ENCODE data around the gene CLTC. TPM values are rescaled to one million over a fixed set of nuclear protein-coding genes. Genes with fewer than 3 reads are reported as not detected.
"Not testable (repeated sequence)": the region's sequence is repeated elsewhere in the genome, so short reads cannot be mapped to it uniquely, and the experiment has no call there.

Gene CLTC
- total RNA-seq (2014; rRNA removed) (241 and 269 TPM in 2 replicates), Bru-seq, nascent RNA (percentile 98 among the genes with signal in this experiment), BruChase-seq, experiment 1, labeled RNA remaining after a 6-hour chase (percentile 99 among the genes with signal in this experiment), BruChase-seq, experiment 2, labeled RNA remaining after a 2-hour chase (percentile 98 among the genes with signal in this experiment)
- long read RNA-seq, full-length matches to known transcripts = 394 of 594 reads
- long read RNA-seq, partial matches to known transcripts = 144 of 594 reads
- long read RNA-seq, other reads (novel, unspliced or antisense) = 56 of 594 reads

- peak within 1 kb of the TSS; percentile 84 for H2AFZ ChIP-seq (ENCODE audit: low read length)
- no peak for TF ChIP-seq EZH2phosphoT487 (IDR thresholded peaks at IDR 0.05; ENCODE audit: borderline replicate concordance, low read length)
- TF ChIP-seq EZH2 (IDR thresholded peaks at IDR 0.05; ENCODE audit: low read length, unreplicated experiment) = no peak
- TF ChIP-seq, protein P1, sequence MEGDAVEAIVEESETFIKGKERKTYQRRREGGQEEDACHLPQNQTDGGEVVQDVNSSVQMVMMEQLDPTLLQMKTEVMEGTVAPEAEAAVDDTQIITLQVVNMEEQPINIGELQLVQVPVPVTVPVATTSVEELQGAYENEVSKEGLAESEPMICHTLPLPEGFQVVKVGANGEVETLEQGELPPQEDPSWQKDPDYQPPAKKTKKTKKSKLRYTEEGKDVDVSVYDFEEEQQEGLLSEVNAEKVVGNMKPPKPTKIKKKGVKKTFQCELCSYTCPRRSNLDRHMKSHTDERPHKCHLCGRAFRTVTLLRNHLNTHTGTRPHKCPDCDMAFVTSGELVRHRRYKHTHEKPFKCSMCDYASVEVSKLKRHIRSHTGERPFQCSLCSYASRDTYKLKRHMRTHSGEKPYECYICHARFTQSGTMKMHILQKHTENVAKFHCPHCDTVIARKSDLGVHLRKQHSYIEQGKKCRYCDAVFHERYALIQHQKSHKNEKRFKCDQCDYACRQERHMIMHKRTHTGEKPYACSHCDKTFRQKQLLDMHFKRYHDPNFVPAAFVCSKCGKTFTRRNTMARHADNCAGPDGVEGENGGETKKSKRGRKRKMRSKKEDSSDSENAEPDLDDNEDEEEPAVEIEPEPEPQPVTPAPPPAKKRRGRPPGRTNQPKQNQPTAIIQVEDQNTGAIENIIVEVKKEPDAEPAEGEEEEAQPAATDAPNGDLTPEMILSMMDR (conservative IDR thresholded peaks at IDR 0.05; ENCODE audit: low read depth, low read length) = no peak
- CTCF ChIA-PET = interaction anchor here (0.6 to 0.9 kb wide), 2 partner anchors 12 to 45 kb away, joined by 4 to 16 read pairs; no protein-coding TSS in a partner anchor
- ATAC-seq (peak; percentile 86), DNase-seq (peak; percentile 95)
- BruUV-seq (replicated peaks) = no TSS peak
- intact Hi-C loops (cut with micrococcal nuclease) = loop anchor here (1.0 to 10.0 kb wide), 3 partner anchors 54 to 95 kb away; partner anchors contain the start of genes DHX40, PTRH2 and VMP1
- H3K9me2 ChIP-seq (replicated peaks; ENCODE audit: low read length) = no peaks in the 10 kb centered on the region
- H3K27ac ChIP-seq (ENCODE audit: low read length) = peak within 1 kb of the TSS; percentile 97
- H3K9ac ChIP-seq (ENCODE audit: low read length) = peak within 1 kb of the TSS; percentile 99
- no peaks in the 10 kb centered on the region for H3F3A ChIP-seq (ENCODE audit: low read length, unreplicated experiment)
- H4K20me1 ChIP-seq (ENCODE audit: low read length) = peaks cover 39% of the 10 kb centered on the region
- peaks cover 72% of the 10 kb centered on the region for H3K79me2 ChIP-seq (ENCODE audit: low read length)
- no peaks in the 10 kb centered on the region for H3K9me3 ChIP-seq (ENCODE audit: low read length)
- H3K4me1 ChIP-seq (ENCODE audit: insufficient read depth, low read length) = peaks cover 44% of the 10 kb centered on the region
- peaks cover 3% of the 10 kb centered on the region; the same call in 1 of the 2 replicates for H3K36me3 ChIP-seq (ENCODE audit: low read depth, low read length)
- H3K27me3 ChIP-seq (ENCODE audit: low read length) = no peaks in the 10 kb centered on the region
- H3K4me3 ChIP-seq (ENCODE audit: low read length) = peak within 1 kb of the TSS; percentile 97
- peak within 1 kb of the TSS; percentile 91 for H3K4me2 ChIP-seq (ENCODE audit: low read length)
- POLR2A ChIA-PET (ENCODE audit: unreplicated experiment) = interaction anchor here (0.6 to 1.5 kb wide), 8 partner anchors 15 to 409 kb away, joined by 3 to 13 read pairs (median 6); partner anchors contain the start of genes PTRH2, SMG8 and VMP1
These were observed at the start of gene CLTC for GRCh38 chr17:59619298-59620063. TSS of gene CLTC (plus strand) at chr17:59619895. CDS start at chr17:59620132, 237 bp downstream.

DNA sequence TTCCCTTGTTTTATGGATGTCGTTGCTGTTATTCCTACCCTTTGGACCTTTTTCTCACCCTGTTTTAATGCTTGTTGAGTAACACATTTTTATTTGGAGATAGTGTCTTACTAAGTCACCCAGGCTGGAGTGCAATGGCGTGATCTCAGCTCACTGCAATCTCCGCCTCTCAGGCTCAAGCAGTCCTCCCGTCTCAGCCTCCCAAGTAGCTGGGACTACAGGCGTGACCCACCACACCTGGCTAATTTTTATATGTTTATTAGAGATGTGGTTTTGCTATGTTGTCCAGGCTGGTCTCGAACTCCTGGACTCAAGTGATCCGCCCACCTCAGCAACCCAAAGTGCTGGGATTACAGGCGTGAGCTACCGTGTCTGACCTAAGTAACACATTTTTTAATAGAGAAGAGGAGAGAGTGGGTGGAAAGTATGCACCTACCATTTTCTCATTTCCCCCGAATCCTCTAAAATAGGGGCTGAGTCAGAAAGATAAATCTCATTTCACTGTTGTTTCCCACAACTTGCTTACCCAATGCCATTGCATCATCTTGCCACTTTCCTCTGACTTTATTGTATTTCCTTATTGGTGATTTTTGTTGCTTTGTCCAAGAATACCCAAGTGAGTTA is 47.3 kb upstream of the CLTC start:
- ChIA-PET POLR2A (ENCODE audit: unreplicated experiment) (no interaction called here), CTCF (no interaction called here)
- no peak overlapping the region for H3K27ac ChIP-seq (ENCODE audit: low read length)
- H3K9ac ChIP-seq (ENCODE audit: low read length) = no peak overlapping the region
- intact Hi-C loops (cut with micrococcal nuclease) = no loop called here
- H2AFZ ChIP-seq (ENCODE audit: low read length) = no peak overlapping the region
- H4K20me1 ChIP-seq (ENCODE audit: low read length) = no peaks in the 10 kb centered on the region
- no peaks in the 10 kb centered on the region for H3K27me3 ChIP-seq (ENCODE audit: low read length)
- no peak overlapping the region for H3K4me2 ChIP-seq (ENCODE audit: low read length)
- BruUV-seq (replicated peaks) = no TSS peak
- no peaks in the 10 kb centered on the region for H3F3A ChIP-seq (ENCODE audit: low read length, unreplicated experiment)
- H3K79me2 ChIP-seq (ENCODE audit: low read length) = 0 out of 2 replicates have a peak, but pooled peaks cover under 1% of the 10 kb centered on the region
- H3K9me3 ChIP-seq (ENCODE audit: low read length) = no peaks in the 10 kb centered on the region
- ATAC-seq = no peak
- DNase-seq = no peak
- H3K36me3 ChIP-seq (ENCODE audit: low read depth, low read length) = no peaks in the 10 kb centered on the region
- no peaks in the 10 kb centered on the region for H3K9me2 ChIP-seq (replicated peaks; ENCODE audit: low read length)
- TF ChIP-seq EZH2phosphoT487 (IDR thresholded peaks at IDR 0.05; ENCODE audit: borderline replicate concordance, low read length) = no peak
- no peak for TF ChIP-seq EZH2 (IDR thresholded peaks at IDR 0.05; ENCODE audit: low read length, unreplicated experiment)
- TF ChIP-seq, protein P1 (conservative IDR thresholded peaks at IDR 0.05; ENCODE audit: low read depth, low read length) = no peak
- H3K4me3 ChIP-seq (ENCODE audit: low read length) = no peak overlapping the region
- no peaks in the 10 kb centered on the region for H3K4me1 ChIP-seq (ENCODE audit: insufficient read depth, low read length)

- H3K4me2 ChIP-seq (ENCODE audit: low read length); H3K27ac ChIP-seq (ENCODE audit: low read length); H3K4me3 ChIP-seq (ENCODE audit: low read length); H3F3A ChIP-seq (ENCODE audit: low read length, unreplicated experiment); H3K36me3 ChIP-seq (ENCODE audit: low read depth, low read length); H2AFZ ChIP-seq (ENCODE audit: low read length); H3K4me1 ChIP-seq (ENCODE audit: insufficient read depth, low read length); ATAC-seq; H3K9me2 ChIP-seq (replicated peaks; ENCODE audit: low read length); DNase-seq; H3K9ac ChIP-seq (ENCODE audit: low read length); H4K20me1 ChIP-seq (ENCODE audit: low read length); BruUV-seq (replicated peaks); H3K27me3 ChIP-seq (ENCODE audit: low read length); H3K9me3 ChIP-seq (ENCODE audit: low read length); intact Hi-C loops (cut with micrococcal nuclease); CTCF ChIA-PET; H3K79me2 ChIP-seq (ENCODE audit: low read length); POLR2A ChIA-PET (ENCODE audit: unreplicated experiment): not testable (repeated sequence)
These were observed 35.5 kb upstream of the CLTC start for GRCh38 chr17:59584168-59584567.

All from PC-3 (cell line).